ENCODE measurements around the gene FGFR2. TPM values are rescaled to one million over a fixed set of nuclear protein-coding genes. Genes with fewer than 3 reads are reported as not detected.

FGFR2 gene
- total RNA-seq (2021; ENCODE audit: unreplicated experiment) (19.7 TPM), Bru-seq, nascent RNA (percentile 59 among the genes with signal in this experiment), BruChase-seq, experiment 1, labeled RNA remaining after a 6-hour chase (percentile 45 among the genes with signal in this experiment), BruChase-seq, experiment 2, labeled RNA remaining after a 2-hour chase (percentile 51 among the genes with signal in this experiment)
- polyA plus RNA-seq (2012): 8.5 and 10.0 TPM in 2 replicates
- long read RNA-seq, transcript FGFR2-215 (18 exons, 3,061 nt): major isoform, 8 of 46 reads
- long read RNA-seq, partial matches to known transcripts: 7 of 46 reads
- long read RNA-seq, other reads (novel, unspliced or antisense): 30 of 46 reads

- H3K27ac ChIP-seq (ENCODE audit: low read depth, low read length): peak within 1 kb of the TSS; percentile 65
- H4K20me1 ChIP-seq (ENCODE audit: insufficient read depth): no peaks in the 10 kb centered on the region
- no peaks in the 10 kb centered on the region for H3K36me3 ChIP-seq (ENCODE audit: control insufficient read depth in 1 of 2, insufficient read depth in 2 of 2, low read length in 2 of 2)
- intact Hi-C loops (cut with micrococcal nuclease): loop anchor here (5.0 kb wide), 1 partner anchor 271 kb away; no protein-coding TSS in a partner anchor
- no peaks in the 10 kb centered on the region for H3K27me3 ChIP-seq (ENCODE audit: insufficient read depth, low read length)
- no TSS peak for BruUV-seq (replicated peaks)
- peak within 1 kb of the TSS; percentile 85 for H3K4me2 ChIP-seq (ENCODE audit: low read length)
- H3K9me3 ChIP-seq (ENCODE audit: control insufficient read depth in 1 of 2, insufficient read depth in 1 of 2, low read depth in 1 of 2, low read length in 2 of 2): no peaks in the 10 kb centered on the region
- POLR2A ChIA-PET: no interaction called here
- no peaks in the 10 kb centered on the region for H3K9me2 ChIP-seq (ENCODE audit: insufficient read depth)
- TF ChIP-seq REST (IDR thresholded peaks at IDR 0.05; ENCODE audit: low read depth) (no peak), ZFX (IDR thresholded peaks at IDR 0.05) (peak; percentile 48), CBX3 (IDR thresholded peaks at IDR 0.05; ENCODE audit: low read depth) (0 out of 2 replicates have a peak, but pooled peaks have one; percentile 21), SIN3A (IDR thresholded peaks at IDR 0.05; ENCODE audit: low read depth) (peak; percentile 48), POLR2AphosphoS5 (IDR thresholded peaks at IDR 0.05; ENCODE audit: low read depth, low read length) (peak; percentile 86), MAX (IDR thresholded peaks at IDR 0.05) (peak; percentile 87), POLR2A (IDR thresholded peaks at IDR 0.05; ENCODE audit: borderline replicate concordance, extremely low read depth, insufficient read depth, insufficient read length) (peak; percentile 32), YY1 (IDR thresholded peaks at IDR 0.05; ENCODE audit: extremely low read depth, insufficient replicate concordance, low read depth, low read length) (no peak), EGR1 (IDR thresholded peaks at IDR 0.05; ENCODE audit: low read depth) (peak; percentile 90), SP1 (IDR thresholded peaks at IDR 0.05; ENCODE audit: low read depth) (peak; percentile 47; the same call in 1 of the 2 replicates), ATF3 (IDR thresholded peaks at IDR 0.05) (no peak), ZBTB33 (IDR thresholded peaks at IDR 0.05; ENCODE audit: extremely low read depth, insufficient replicate concordance, low read length) (peak; percentile 26)
- peaks cover 5 to 17% of the 10 kb centered on the region in 2 experiments; a peak in 3 of 4 replicates for H3K4me1 ChIP-seq (ENCODE audit: control insufficient read depth in 1 of 2, insufficient read depth in 2 of 2, low read length in 2 of 2)
- peak within 1 kb of the TSS; percentile 67 for H3K9ac ChIP-seq (ENCODE audit: low read length)
- ATAC-seq (peak; percentile 96), DNase-seq (ENCODE audit: low read depth, low spot score) (peak; percentile 56)
- CTCF ChIA-PET: no interaction called here
- H3K4me3 ChIP-seq (replicated peaks in 1 of 2; ENCODE audit: low read depth in 1 of 2, low read length in 2 of 2): peak within 1 kb of the TSS; percentile 76 to 78
- H3K79me2 ChIP-seq (ENCODE audit: insufficient read depth, low read length): no peaks in the 10 kb centered on the region
- RAD21 ChIA-PET (ENCODE audit: low non-redundant PET in 1 of 2, low total read pairs in 2 of 2, uncharacterized antibody in 2 of 2, unreplicated experiment in 2 of 2): no interaction called here
- H2AFZ ChIP-seq (ENCODE audit: low read depth, low read length, poor library complexity, severe bottlenecking): peak within 1 kb of the TSS; percentile 98
Observed at GRCh38 chr10:121598263-121599249, at the start of gene FGFR2. TSS of gene FGFR2 (minus strand) at chr10:121598444. CDS start at chr10:121593817, 4,627 bp downstream.
